Activated CD4-positive, alpha-beta T cell treated with anti-CD3 and anti-CD28 coated beads, Interleukin-2, amount 10 ng/mL, durations not matched to agents 7 days and 5 days (primary cell): Measurements from ENCODE around the gene ABLIM1. TPM values are rescaled to one million over a fixed set of nuclear protein-coding genes. Genes with fewer than 3 reads are reported as not detected.

Source experiments
- CTCF ChIA-PET: fragments of 350-600 bp; sonication (Branson Sonifier 250); formaldehyde crosslinking; loops from one replicate; lab custom pipeline; 2021; ENCODE audit warnings: antibody characterized with exemption; lab: Charles Lee
- POLR2A ChIA-PET: fragments of 350-600 bp; sonication (Branson Sonifier 250); formaldehyde crosslinking; loops from one replicate; lab custom pipeline; 2021; ENCODE audit warnings: antibody characterized with exemption; lab: Charles Lee
- DNase-seq: peaks from one replicate; pipeline ENCODE4 v3.0.0-alpha.2; 2020
- H3K27ac Mint-ChIP-seq: one replicate; pipeline ENCODE4 v1.8.0; 2021; ENCODE audit warnings: mild to moderate bottlenecking, moderate library complexity, mixed read lengths
- H3K27me3 Mint-ChIP-seq: one replicate; pipeline ENCODE4 v1.8.0; 2021; ENCODE audit warnings: mixed read lengths
- H3K36me3 Mint-ChIP-seq: one replicate; pipeline ENCODE4 v1.8.0; 2021; ENCODE audit warnings: low read depth, mixed read lengths
- H3K4me1 Mint-ChIP-seq: one replicate; pipeline ENCODE4 v1.8.0; 2021; ENCODE audit warnings: mixed read lengths
- H3K4me3 Mint-ChIP-seq: one replicate; pipeline ENCODE4 v1.8.0; 2021; ENCODE audit warnings: mild to moderate bottlenecking, moderate library complexity, mixed read lengths
- H3K9me3 Mint-ChIP-seq: one replicate; pipeline ENCODE4 v1.8.0; 2021; ENCODE audit warnings: mixed read lengths
- total RNA-seq, 2 experiments: library from RNA; stranded (reverse); gene quantifications; one replicate each; pipeline ENCODE4 v1.2.3, GENCODE V29; 2021

ABLIM1 gene
- total RNA-seq, 2 experiments from 2014 or later, result 141 to 161 TPM

GRCh38 chr10:114404171-114405010 is 253.7 kb downstream of the ABLIM1 start, which contains the start of gene AFAP1L2:
TSS of gene AFAP1L2 (minus strand) at chr10:114404502. CDS start at chr10:114404455, 47 bp downstream.
- H3K4me1 Mint-ChIP-seq, result peaks cover 9% of the 10 kb centered on the region
- no peaks in the 10 kb centered on the region for H3K9me3 Mint-ChIP-seq
- no peaks in the 10 kb centered on the region for H3K36me3 Mint-ChIP-seq
- POLR2A ChIA-PET, result no interaction called here
- H3K4me3 Mint-ChIP-seq, result peak within 1 kb of the TSS; percentile 42
- no peak within 1 kb of the TSS for H3K27ac Mint-ChIP-seq
- peaks cover 60% of the 10 kb centered on the region for H3K27me3 Mint-ChIP-seq
- DNase-seq, result no peak
- CTCF ChIA-PET, result interaction anchor here (0.6 to 1.4 kb wide), 3 partner anchors 8 to 35 kb away, joined by 3 to 4 read pairs (median 4); no protein-coding TSS in a partner anchor

GRCh38 chr10:114403541-114404161 is 254.4 kb downstream of the ABLIM1 start:
- H3K4me1 Mint-ChIP-seq, result peaks cover 9% of the 10 kb centered on the region
- no peak overlapping the region for H3K27ac Mint-ChIP-seq
- H3K36me3 Mint-ChIP-seq, result no peaks in the 10 kb centered on the region
- no peaks in the 10 kb centered on the region for H3K9me3 Mint-ChIP-seq
- no peak for DNase-seq
- POLR2A ChIA-PET, result no interaction called here
- CTCF ChIA-PET, result interaction anchor here (0.9 to 1.4 kb wide), 2 partner anchors 9 to 12 kb away, joined by 3 to 4 read pairs; no protein-coding TSS in a partner anchor
- H3K4me3 Mint-ChIP-seq, result no peak overlapping the region
- H3K27me3 Mint-ChIP-seq, result peaks cover 65% of the 10 kb centered on the region

GRCh38 chr10:114402871-114403540 is 255.1 kb downstream of the ABLIM1 start:
- peaks cover 13% of the 10 kb centered on the region for H3K4me1 Mint-ChIP-seq
- CTCF ChIA-PET, result interaction anchor here (0.9 to 1.4 kb wide), 2 partner anchors 9 to 11 kb away, joined by 3 to 4 read pairs; no protein-coding TSS in a partner anchor
- POLR2A ChIA-PET, result no interaction called here
- H3K4me3 Mint-ChIP-seq, result peak overlapping the region; percentile 42
- H3K27ac Mint-ChIP-seq, result no peak overlapping the region
- H3K36me3 Mint-ChIP-seq, result no peaks in the 10 kb centered on the region
- H3K27me3 Mint-ChIP-seq, result peaks cover 70% of the 10 kb centered on the region
- no peaks in the 10 kb centered on the region for H3K9me3 Mint-ChIP-seq
- no peak for DNase-seq

GRCh38 chr10:114402233-114402632 is 255.8 kb downstream of the ABLIM1 start:
- no peaks in the 10 kb centered on the region for H3K9me3 Mint-ChIP-seq
- CTCF ChIA-PET, result no interaction called here
- POLR2A ChIA-PET, result no interaction called here

DNA sequence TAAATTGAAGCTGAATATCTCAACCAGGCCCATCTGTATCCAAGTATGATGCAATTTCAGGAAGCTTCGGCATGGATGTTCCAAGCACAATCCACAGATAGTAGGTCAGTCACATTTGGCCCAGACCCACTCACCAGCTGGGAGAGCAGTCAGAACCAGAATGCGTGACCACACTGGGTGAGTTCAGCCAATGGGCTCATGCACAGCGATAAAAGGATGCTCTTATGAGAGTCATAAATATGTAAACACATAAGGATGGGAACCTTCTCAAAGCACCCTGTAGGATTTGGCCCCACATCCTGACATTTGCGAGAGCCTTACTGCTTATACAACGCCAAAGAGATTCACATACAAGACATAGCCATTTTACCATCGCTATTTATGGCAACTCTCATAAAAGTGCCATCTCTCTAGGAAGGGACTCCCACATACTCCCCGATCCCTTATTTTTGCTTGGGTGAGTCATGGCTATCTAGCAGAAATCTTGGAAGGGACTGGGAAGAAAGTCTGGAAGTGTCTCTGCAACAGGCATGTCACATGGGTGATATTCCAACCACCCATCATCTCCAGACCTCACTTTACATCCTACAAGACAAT is 256.8 kb downstream of the ABLIM1 start:
- Mint-ChIP-seq H3K9me3 (no peaks in the 10 kb centered on the region), H3K27ac (no peak overlapping the region), H3K4me3 (no peak overlapping the region), H3K4me1 (peaks cover 26% of the 10 kb centered on the region), H3K27me3 (peaks cover 73% of the 10 kb centered on the region), H3K36me3 (no peaks in the 10 kb centered on the region)
- ChIA-PET CTCF (interaction anchor here (0.5 to 0.6 kb wide), 2 partner anchors 22 to 292 kb away, joined by 3 to 5 read pairs; no protein-coding TSS in a partner anchor), POLR2A (no interaction called here)
- DNase-seq, result no peak

More at GRCh38 chr10:114402233-114402632, 255.8 kb downstream of the ABLIM1 start:
- H3K36me3 Mint-ChIP-seq, result no peaks in the 10 kb centered on the region
- DNase-seq, result no peak
- H3K4me1 Mint-ChIP-seq, result peaks cover 21% of the 10 kb centered on the region
- peaks cover 72% of the 10 kb centered on the region for H3K27me3 Mint-ChIP-seq
- H3K27ac Mint-ChIP-seq, result no peak overlapping the region
- H3K4me3 Mint-ChIP-seq, result no peak overlapping the region

GRCh38 chr10:114400091-114400490 is 258.0 kb downstream of the ABLIM1 start:
- Mint-ChIP-seq H3K27ac (no peak overlapping the region), H3K36me3 (no peaks in the 10 kb centered on the region), H3K9me3 (no peaks in the 10 kb centered on the region), H3K4me3 (no peak overlapping the region), H3K27me3 (peaks cover 73% of the 10 kb centered on the region), H3K4me1 (peaks cover 26% of the 10 kb centered on the region)
- DNase-seq, result no peak
- ChIA-PET POLR2A (interaction anchor here (0.6 kb wide), 1 partner anchor 155 kb away, joined by 3 read pairs; no protein-coding TSS in a partner anchor), CTCF (no interaction called here)

GRCh38 chr10:114399576-114399975 is 258.5 kb downstream of the ABLIM1 start:
- Mint-ChIP-seq H3K36me3 (no peaks in the 10 kb centered on the region), H3K9me3 (no peaks in the 10 kb centered on the region)
- CTCF ChIA-PET, result no interaction called here

DNA sequence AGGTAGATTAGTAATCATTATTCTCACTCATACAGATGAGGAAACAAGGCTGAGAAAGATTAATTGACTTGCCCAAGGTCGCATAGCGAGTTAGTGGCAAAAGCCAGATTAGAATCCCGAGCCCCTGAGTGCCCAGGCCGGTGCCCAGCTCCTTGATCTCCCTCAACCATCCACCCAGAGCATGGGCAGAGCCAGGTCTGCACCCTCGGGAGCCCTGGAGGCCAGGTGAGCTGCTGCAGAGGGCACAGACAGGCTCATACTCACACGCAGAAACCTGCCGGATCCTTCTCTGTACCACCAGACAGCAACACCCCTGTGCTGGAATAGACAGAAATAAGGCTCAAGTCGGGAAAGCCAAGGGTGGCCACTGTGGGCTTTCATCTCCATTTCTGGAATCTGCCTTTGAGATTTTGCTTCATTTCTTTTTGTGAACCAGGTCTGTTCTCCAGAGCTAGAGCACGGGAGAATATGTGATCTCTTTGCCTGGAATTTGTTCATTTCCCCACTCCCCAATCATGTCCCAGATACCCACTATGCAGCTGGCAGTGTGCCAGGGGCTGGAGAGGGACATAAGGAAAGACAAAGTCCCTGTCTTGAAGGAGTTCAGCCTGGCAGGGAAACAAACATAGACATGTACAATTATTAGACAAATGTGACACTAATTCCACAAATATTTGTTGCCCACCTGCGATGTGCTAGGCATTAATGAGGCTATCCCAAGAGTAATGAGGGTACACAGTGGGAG is 259.3 kb downstream of the ABLIM1 start:
- Mint-ChIP-seq H3K27ac (no peak overlapping the region), H3K4me3 (no peak overlapping the region), H3K27me3 (peaks cover 74% of the 10 kb centered on the region), H3K36me3 (no peaks in the 10 kb centered on the region), H3K4me1 (peaks cover 29% of the 10 kb centered on the region), H3K9me3 (no peaks in the 10 kb centered on the region)
- no peak for DNase-seq
- POLR2A ChIA-PET, result no interaction called here
- CTCF ChIA-PET, result interaction anchor here (1.3 to 1.4 kb wide), 2 partner anchors 9 to 95 kb away, joined by 3 to 5 read pairs; no protein-coding TSS in a partner anchor

More at GRCh38 chr10:114399576-114399975, 258.5 kb downstream of the ABLIM1 start:
- H3K4me1 Mint-ChIP-seq, result peaks cover 27% of the 10 kb centered on the region
- no peak overlapping the region for H3K4me3 Mint-ChIP-seq
- peaks cover 73% of the 10 kb centered on the region for H3K27me3 Mint-ChIP-seq
- DNase-seq, result no peak
- H3K27ac Mint-ChIP-seq, result no peak overlapping the region
- POLR2A ChIA-PET, result no interaction called here

GRCh38 chr10:114397651-114398145 is 260.4 kb downstream of the ABLIM1 start:
- CTCF ChIA-PET, result interaction anchor here (1.3 to 1.4 kb wide), 2 partner anchors 10 to 94 kb away, joined by 3 to 5 read pairs; no protein-coding TSS in a partner anchor
- no peak for DNase-seq
- no peak overlapping the region for H3K27ac Mint-ChIP-seq
- H3K4me3 Mint-ChIP-seq, result no peak overlapping the region
- POLR2A ChIA-PET, result no interaction called here
- H3K9me3 Mint-ChIP-seq, result no peaks in the 10 kb centered on the region
- H3K36me3 Mint-ChIP-seq, result no peaks in the 10 kb centered on the region
- peaks cover 67% of the 10 kb centered on the region for H3K27me3 Mint-ChIP-seq
- peaks cover 22% of the 10 kb centered on the region for H3K4me1 Mint-ChIP-seq

- CTCF ChIA-PET, result no interaction called here
These were observed 261.6 kb downstream of the ABLIM1 start for GRCh38 chr10:114396464-114396863.

DNA sequence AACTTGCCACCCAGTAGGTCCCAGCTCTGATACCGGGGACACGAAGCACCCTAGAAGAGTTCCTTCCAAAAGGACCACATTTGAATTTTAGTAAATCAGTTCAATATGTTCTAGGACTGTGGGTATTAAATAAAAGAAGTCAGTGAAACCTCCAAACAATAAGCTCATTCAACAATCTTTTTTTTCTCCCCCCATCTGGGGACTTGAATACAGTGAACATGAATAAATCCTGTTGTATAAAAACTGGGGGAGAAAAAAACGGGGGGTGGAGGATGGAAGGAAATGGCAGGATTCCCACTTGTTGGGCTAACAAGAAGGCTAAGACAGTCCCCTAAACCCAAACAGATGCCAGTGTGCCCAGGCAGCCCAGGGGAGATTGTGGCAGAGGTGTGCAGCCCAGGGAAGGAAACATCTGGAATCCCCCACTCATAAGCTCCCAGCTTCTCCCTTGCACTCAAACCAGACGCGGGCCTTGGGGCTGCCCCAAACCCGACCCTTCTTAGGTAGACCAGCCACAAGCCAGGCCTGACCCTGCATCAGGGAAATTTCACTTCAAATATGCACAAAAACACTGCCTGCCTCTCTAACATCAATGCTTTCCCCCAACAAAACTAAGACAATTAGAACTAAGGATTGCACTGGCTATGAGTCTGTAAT is 262.6 kb downstream of the ABLIM1 start:
- no peak for DNase-seq
- Mint-ChIP-seq H3K36me3 (no peaks in the 10 kb centered on the region), H3K4me1 (peaks cover 21% of the 10 kb centered on the region), H3K27ac (no peak overlapping the region), H3K4me3 (no peak overlapping the region), H3K9me3 (no peaks in the 10 kb centered on the region), H3K27me3 (peaks cover 45% of the 10 kb centered on the region)
- ChIA-PET CTCF (no interaction called here), POLR2A (no interaction called here)

More at GRCh38 chr10:114396464-114396863, 261.6 kb downstream of the ABLIM1 start:
- POLR2A ChIA-PET, result no interaction called here
- Mint-ChIP-seq H3K27ac (no peak overlapping the region), H3K4me1 (peaks cover 21% of the 10 kb centered on the region), H3K36me3 (no peaks in the 10 kb centered on the region), H3K9me3 (no peaks in the 10 kb centered on the region), H3K27me3 (peaks cover 55% of the 10 kb centered on the region), H3K4me3 (no peak overlapping the region)
- no peak for DNase-seq
